DMS153 treated with DMSO at 0.1 percent for 48 hours (cell line): Measurements from ENCODE around the gene NKX2-3.

ENCODE experiments used
- DNase-seq: peaks from one replicate; lab custom pipeline; 2025; ENCODE audit not compliant: unreplicated experiment; lab: John Stamatoyannopoulos, UW

NKX2-3 gene

DNA sequence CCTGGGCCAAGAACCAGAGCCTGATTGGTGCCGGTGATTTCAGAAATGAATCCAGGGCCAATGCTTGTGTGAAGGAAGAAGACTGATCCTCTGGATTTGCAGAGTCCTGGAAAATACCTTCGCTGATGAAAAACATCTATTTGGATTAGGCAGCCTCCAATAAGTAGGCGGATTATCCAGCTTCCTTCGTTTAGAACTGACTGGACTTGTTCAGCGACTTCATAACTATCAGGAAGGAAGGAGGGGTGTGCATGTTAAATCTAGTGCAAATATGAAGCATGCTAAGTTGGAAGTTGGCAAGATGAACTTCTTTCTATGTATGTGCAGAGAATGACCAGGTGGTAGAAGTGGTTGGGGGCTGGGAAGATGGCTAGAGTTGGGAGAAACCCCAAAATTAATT, 41.0 kb downstream of the NKX2-3 start:
- DNase-seq, result no peak

DNA sequence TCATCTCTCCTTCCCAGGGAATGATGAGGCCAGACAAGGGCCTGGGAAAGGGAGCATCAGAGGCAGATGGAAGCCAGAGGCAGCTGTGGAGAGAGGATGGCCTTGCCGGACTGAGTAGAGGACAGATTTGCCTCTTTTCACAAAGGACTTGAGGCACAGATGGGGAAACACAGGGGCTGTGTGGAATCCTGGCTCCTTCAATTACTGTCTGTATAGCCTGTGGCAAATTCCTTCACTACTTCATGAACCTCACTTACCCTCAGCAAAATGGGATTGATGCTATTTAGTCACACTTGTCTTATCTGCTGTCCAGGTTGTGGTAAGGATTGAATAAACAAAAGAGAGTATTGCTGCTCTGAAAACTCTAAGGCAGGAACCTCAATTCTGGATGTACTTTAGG, 47.2 kb downstream of the NKX2-3 start:
- no peak for DNase-seq

DNA sequence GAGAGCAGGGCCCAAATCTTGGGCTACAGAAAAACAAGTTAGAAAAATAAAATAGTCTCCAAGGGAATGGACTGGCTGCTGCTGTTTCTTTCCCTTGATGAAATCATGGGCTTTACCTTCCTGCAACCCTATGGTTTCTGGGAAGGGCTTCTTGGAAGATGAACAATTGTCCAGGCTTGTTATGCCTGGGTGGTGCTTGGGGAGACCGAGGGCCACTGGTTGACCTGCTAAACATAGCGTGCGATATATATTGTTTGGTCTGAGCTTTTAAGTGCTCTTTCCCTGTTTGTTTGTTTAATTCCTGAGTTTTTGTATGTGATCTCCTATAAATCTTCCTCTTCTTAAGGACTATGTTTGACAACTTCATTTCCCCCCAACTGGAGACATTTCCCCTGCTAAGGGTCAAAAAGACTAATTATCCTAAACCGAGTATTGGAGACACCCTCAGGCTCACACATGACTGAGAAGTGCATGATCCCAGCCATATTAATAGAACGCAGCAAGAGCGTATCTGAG, 49.6 kb downstream of the NKX2-3 start:
- DNase-seq, result no peak

DNA sequence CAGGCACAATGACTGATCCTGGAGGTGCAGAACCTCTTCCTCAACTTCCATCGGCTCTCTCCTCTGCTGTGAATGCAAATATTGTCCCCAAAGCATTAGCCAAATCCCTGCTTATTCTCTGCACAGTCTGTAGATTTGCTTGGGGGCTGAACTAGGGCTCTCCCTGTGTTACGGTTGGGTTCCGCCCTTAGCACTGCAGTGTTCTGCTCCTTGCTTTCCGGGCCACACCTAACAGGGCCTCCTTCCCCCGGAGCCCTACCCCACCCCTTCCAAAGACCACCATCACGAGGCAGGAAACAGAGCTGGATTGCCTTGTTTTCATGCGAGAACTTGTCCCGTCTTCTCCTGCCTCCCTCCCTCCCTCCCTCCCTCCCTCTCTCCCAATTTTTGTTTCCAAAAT, 50.9 kb downstream of the NKX2-3 start:
- no peak for DNase-seq
